Adrenal gland (tissue), 5 donors: ENCODE results near the gene SMAD9.

Source experiments
- POLR2A ChIP-seq, 2 donors: fragments of 450-650 bp; IDR thresholded peaks; one replicate each; pipeline ENCODE4 v1.6.1; 2017; ENCODE audit warnings: antibody characterized with exemption in 2 of 2, mild to moderate bottlenecking in 2 of 2, moderate library complexity in 1 of 2
- TF ChIP-seq, protein P1 (sequence below), 6 experiments: fragments of 450-650 bp in 4 of 6; fragments of 200-600 bp in 2 of 6; sonication (generic) in 1 of 6; IDR thresholded peaks; 1 replicate in 5 of 6; 2 replicates in 1 of 6; pipeline versions ENCODE4 v1.5.1 to v1.8.0; 2016 to 2021; ENCODE audit warnings: antibody characterized with exemption in 6 of 6, mild to moderate bottlenecking in 2 of 6, moderate library complexity in 1 of 6
- donor health status: DM: no; HTN: no; CAD: no.

DNA sequence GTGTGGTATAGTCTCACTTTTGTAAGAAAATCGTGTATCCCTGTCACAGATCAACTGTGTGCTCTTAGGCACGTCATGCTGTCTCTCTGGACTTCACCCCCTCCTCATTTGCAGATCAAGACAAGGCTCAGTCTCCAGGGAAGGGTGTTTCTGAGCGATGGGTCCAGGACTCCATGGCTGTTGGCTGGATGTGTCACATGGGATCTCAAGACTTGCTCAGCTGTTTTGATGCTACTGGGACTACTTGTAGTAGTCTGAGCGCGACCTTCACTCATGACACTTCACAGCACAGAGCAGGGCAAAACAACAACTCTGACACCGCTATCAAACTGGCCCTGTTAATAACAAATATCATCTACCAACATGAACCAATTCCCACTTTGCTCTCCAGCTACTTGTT lies 36.2 kb downstream of the SMAD9 start:
- TF ChIP-seq, protein P1, sequence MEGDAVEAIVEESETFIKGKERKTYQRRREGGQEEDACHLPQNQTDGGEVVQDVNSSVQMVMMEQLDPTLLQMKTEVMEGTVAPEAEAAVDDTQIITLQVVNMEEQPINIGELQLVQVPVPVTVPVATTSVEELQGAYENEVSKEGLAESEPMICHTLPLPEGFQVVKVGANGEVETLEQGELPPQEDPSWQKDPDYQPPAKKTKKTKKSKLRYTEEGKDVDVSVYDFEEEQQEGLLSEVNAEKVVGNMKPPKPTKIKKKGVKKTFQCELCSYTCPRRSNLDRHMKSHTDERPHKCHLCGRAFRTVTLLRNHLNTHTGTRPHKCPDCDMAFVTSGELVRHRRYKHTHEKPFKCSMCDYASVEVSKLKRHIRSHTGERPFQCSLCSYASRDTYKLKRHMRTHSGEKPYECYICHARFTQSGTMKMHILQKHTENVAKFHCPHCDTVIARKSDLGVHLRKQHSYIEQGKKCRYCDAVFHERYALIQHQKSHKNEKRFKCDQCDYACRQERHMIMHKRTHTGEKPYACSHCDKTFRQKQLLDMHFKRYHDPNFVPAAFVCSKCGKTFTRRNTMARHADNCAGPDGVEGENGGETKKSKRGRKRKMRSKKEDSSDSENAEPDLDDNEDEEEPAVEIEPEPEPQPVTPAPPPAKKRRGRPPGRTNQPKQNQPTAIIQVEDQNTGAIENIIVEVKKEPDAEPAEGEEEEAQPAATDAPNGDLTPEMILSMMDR (IDR thresholded peaks at IDR 0.05), result no peak
- TF ChIP-seq POLR2A (IDR thresholded peaks at IDR 0.05), result no peak
